ACC112 (cell line): ENCODE measurements around the gene CCDC116.

Experiments used
- H2AFZ ChIP-seq: fragments of 200-600 bp; sonication (generic); one replicate; pipeline ENCODE4 v1.6.0; 2017; ENCODE audit warnings: antibody characterized with exemption, low read length; ENCODE audit not compliant: unreplicated experiment
- H3K27ac ChIP-seq: fragments of 200-600 bp; sonication (generic); 2 replicates; pipeline ENCODE4 v1.5.1; 2014; ENCODE audit warnings: low read depth, mild to moderate bottlenecking, antibody characterized with exemption, low read length, moderate library complexity
- H3K27me3 ChIP-seq: fragments of 200-600 bp; sonication (generic); 2 replicates; pipeline ENCODE4 v1.6.1; 2014; ENCODE audit warnings: mild to moderate bottlenecking, antibody characterized with exemption, low read length, moderate library complexity, mixed read lengths; ENCODE audit not compliant: insufficient read depth
- H3K36me3 ChIP-seq: fragments of 200-600 bp; sonication (generic); 2 replicates; pipeline ENCODE4 v1.6.1; 2016; ENCODE audit warnings: mild to moderate bottlenecking, antibody characterized with exemption, low read length, moderate library complexity, mixed read lengths; ENCODE audit not compliant: insufficient read depth
- H3K4me1 ChIP-seq: fragments of 200-600 bp; sonication (generic); one replicate; pipeline ENCODE4 v1.6.1; 2016; ENCODE audit warnings: low read length, mixed read lengths; ENCODE audit not compliant: insufficient read depth, unreplicated experiment, control insufficient read depth
- H3K4me3 ChIP-seq: fragments of 200-600 bp; sonication (generic); 2 replicates; pipeline ENCODE4 v1.5.1; 2014; ENCODE audit warnings: mild to moderate bottlenecking, low read depth, low read length
- H3K79me2 ChIP-seq: fragments of 200-600 bp; sonication (generic); one replicate; pipeline ENCODE4 v1.6.0; 2016; ENCODE audit warnings: low read length; ENCODE audit not compliant: control insufficient read depth, unreplicated experiment, insufficient read depth

CCDC116 gene

GRCh38 chr22:21685164-21685513 lies 52.6 kb downstream of the CCDC116 start:
- H3K79me2 ChIP-seq: no peaks in the 10 kb centered on the region
- H3K4me1 ChIP-seq: no peaks in the 10 kb centered on the region
- H3K27ac ChIP-seq: no peak overlapping the region
- no peaks in the 10 kb centered on the region for H3K36me3 ChIP-seq
- H3K4me3 ChIP-seq: no peak overlapping the region
- no peak overlapping the region for H2AFZ ChIP-seq
- H3K27me3 ChIP-seq: no peaks in the 10 kb centered on the region

- Histone ChIP-seq H3K27me3 (no peaks in the 10 kb centered on the region), H3K79me2 (no peaks in the 10 kb centered on the region), H2AFZ (no peak overlapping the region), H3K4me3 (no peak overlapping the region), H3K36me3 (no peaks in the 10 kb centered on the region), H3K27ac (no peak overlapping the region), H3K4me1 (no peaks in the 10 kb centered on the region)
Observed at GRCh38 chr22:21686193-21686608, 53.6 kb downstream of the CCDC116 start.
